D341Med (cell line): ENCODE data around the gene NKAIN2.
"Not testable (repeated sequence)": the region's sequence is repeated elsewhere in the genome, so short reads cannot be mapped to it uniquely, and the experiment has no call there.

Experiments
- DNase-seq: peaks from one replicate; pipeline ENCODE4 v3.0.0; 2012; ENCODE audit warnings: low spot score

Gene NKAIN2

DNA sequence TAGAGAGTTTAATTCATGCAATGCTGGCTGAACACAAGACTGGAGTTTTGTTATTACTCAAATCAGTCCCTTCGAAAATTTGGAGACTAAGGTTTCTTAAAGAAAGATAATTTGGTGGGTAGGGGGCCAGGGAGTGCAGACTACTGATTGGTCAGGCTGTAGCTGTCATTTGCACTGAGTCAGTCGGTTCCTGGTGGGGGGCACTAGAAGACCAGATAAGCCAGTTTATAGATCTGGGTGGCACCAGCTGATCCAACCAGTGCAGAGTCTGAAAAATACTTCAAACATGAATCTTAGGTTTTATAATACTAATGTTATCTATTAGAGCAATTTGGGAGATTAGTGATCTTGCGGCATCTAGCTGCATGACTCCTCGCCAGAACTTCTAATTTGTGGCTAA lies 530.7 kb downstream of the NKAIN2 start:
- no peak for DNase-seq

DNA sequence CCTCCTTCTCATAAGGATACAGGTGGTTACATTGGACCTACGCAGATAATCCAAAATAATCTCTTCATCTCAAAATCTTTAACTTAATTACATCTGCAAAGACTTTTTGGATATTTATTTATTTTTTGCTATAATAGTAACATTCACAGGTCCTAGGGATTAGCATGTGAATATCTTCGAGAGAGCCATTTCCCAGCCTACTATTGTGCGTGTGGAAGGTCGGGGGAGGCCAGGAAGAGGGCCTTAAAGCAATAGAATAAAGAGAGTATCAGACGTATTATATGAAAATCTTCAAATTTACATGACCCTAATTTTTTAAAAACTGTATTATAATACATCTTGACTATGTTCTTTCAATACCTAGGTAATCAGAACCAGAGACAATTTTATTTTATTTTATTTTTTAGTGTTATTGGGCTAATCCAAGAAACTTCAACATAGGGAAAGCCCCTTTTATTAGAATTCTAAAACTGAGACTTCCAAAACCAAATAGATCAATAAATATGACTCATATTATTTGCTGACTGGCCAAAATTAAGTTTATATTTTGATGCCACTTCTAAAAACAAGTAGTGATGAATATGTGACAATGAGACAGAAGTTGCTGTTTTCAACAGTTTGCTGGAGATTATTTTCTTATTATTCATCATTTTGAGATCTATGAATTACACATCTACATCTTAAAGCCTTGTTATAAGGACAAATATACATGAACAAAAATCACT lies 536.1 kb downstream of the NKAIN2 start:
- no peak for DNase-seq

DNA sequence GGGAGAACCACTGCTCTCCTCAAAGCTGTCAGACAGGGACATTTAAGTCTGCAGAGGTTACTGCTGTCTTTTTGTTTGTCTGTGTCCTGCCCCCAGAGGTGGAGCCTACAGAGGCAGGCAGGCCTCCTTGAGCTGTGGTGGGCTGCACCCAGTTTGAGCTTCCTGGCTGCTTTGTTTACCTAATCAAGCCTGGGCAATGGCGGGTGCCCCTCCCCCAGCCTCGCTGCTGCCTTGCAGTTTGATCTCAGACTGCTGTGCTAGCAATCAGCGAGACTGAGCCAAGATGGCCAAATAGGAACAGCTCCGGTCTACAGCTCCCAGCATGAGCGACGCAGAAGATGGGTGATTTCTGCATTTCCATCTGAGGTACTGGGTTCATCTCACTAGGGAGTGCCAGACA lies 544.7 kb downstream of the NKAIN2 start:
- not testable (repeated sequence) for DNase-seq

DNA sequence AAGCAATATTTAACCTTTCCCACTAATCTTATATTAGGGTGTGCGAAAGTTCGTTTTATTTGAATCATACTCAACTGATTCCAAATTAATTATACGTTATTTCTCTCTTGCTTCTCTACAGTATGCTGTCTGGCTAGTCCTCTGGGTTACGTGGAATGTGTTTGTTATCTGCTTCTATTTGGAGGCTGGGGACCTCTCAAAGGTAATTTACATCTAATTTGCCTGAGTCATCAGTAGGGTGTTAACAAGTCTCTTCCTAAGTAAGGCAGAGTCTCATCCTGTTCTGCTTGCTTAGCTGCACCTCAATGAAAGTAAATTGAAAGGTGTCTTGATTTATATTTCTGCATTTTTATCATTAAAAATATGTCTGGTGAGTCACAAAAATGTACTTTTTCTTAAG lies 551.5 kb downstream of the NKAIN2 start:
- no peak for DNase-seq

DNA sequence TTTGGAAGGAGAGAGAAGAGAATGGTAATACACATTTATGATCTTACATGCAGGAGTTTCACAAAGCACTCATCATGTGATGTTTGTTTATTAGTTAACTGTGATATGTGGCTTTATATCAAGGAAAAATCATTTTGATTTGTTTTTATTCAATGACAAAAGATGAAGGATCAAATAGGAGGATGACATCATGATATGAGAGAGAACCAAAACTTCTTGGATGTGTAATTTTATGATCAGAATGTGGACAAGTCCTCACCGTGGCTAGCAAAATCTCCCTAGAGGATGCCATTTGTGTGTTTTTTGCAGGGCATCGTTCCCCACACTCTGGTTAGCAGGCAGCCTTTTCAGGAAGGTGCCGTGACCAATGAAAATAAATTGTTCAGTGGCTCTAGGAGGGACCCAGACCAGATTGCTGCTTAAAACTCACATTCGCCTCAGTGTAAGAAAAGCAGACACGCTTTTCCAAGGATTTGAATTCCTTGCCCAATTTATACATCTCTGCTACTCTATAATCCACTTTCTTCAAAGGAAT lies 552.7 kb downstream of the NKAIN2 start:
- no peak for DNase-seq

DNA sequence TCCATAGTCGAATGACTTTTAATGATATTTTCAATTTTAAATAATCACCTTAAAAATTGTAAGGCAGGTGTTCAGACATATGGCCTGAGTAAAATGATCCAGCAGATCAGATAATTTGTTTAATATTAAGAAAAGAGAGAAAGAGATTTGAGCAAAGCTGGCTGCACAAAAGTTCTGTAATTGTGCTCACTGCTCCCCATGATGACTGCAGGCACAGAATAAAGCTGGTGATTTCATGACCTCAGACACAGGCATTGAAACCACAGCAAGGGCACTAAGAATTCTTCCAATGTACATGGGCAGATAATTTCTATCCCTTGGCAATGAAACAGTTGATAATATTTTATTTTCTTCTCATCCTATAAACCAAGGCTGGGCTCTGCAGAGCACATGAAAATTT lies 553.1 kb downstream of the NKAIN2 start:
- no peak for DNase-seq

DNA sequence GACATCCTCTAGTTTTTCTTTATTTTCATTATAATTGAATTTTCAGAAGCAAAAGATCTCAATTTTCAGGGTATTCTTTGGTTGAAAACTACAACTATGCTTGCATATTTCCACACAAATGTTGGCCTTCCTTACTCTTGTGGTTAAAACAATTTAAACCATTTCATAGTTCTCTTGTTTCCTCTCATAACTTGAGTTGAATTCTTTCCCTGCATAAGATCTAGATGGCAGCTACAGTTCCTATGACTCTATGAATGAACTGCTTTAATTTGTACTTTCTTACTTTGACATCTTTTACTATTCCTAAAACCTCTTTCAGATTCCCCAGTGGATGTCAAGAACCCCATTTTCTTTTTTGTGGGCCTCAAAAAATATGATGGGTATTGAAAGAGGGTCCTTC lies 564.5 kb downstream of the NKAIN2 start:
- DNase-seq = no peak

DNA sequence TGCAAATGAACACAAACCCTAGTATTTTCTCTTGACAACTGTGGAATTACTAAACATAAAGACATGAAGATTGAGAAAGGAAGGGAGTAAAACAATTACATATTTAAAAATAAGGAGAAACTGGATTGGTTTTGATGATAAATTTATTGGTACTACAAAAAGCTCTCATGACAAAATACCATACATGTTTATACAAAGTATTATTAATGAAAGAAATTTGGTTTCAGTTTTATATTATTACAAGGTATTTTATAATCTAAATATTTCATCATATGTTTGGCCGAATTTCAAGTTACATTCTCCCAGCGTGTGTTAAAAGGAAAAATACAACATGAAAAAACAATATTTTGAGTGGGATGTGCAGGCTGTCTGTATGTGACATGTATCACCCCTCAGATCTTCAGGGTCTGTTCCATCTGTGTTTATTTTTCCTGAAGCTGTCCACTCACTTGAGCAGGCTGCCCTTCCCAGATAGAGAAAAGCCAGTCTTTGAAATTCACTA lies 568.4 kb downstream of the NKAIN2 start:
- no peak for DNase-seq

DNA sequence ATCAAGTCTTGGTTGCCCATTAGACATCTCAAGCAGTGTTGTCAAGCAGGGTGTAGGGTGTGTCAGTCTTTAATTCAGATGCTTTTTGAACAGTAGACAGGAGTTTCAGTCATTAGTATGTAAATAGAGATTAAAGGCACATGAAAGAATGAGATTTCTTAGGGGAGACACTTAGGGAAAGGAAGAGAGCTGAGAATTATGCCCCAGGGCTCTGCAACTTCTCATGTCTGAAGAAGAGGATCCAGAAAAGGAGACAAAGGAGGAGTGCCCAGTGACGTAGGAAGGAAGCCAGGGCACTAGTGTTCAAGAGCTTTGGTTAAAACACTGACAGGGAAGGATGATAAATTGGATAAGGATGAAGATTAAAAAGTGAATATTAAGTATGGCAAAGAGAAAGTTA lies 569.7 kb downstream of the NKAIN2 start:
- DNase-seq = no peak

DNA sequence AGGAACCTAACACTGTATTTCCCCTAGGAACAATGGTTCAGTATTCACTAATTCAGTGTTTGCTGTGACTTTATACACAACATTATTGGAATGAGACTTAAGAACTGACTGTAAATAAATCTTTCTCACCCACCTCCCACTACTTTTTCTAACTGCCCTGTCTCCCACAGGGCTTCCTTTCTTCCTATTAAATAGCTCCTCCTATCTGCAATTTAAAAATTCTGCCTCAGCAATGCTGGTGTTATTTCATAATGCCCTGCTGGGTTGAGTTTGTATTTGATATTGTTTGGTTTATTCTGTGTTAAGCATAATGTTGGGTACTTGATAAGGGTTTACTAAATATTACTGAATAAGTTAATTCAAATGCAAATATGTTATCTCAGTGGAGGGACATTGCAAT lies 585.5 kb downstream of the NKAIN2 start:
- DNase-seq = no peak

DNA sequence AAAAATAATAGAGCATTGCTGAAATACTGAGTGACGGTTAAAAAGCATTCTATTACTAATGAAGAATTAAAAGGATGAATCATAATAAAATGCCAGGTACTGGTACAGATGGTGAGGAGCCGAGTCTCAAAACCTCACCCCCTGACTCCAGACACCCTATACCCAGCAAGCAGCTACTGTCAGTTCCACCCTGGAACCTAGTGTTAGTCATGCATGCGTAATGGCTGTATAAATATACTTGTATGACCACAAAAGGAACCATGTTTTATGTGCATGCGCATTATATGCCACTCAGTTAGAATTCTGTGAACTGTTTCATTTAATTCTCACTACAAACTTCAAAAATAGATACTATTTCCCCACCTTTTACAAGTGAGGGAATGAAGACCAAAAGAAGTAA lies 589.9 kb downstream of the NKAIN2 start:
- no peak for DNase-seq

DNA sequence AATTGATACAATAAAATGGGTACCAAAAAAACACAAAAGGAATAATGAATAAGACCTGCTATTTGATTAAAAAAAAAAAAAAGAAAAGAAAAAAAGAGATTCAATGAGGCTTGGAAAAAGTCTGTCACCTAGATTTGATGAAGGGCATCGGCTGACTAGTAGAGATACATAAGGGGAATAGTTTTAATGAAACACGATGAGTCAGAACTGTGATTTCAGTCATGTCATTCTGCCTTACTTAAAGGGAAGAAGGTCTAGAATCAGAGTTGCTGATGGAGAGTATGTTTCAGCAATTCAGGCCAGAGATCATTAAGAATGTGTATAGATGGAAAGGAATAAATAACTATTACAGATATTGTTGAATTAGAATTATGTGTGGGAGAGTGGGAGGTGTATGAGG lies 592.7 kb downstream of the NKAIN2 start:
- DNase-seq = no peak

DNA sequence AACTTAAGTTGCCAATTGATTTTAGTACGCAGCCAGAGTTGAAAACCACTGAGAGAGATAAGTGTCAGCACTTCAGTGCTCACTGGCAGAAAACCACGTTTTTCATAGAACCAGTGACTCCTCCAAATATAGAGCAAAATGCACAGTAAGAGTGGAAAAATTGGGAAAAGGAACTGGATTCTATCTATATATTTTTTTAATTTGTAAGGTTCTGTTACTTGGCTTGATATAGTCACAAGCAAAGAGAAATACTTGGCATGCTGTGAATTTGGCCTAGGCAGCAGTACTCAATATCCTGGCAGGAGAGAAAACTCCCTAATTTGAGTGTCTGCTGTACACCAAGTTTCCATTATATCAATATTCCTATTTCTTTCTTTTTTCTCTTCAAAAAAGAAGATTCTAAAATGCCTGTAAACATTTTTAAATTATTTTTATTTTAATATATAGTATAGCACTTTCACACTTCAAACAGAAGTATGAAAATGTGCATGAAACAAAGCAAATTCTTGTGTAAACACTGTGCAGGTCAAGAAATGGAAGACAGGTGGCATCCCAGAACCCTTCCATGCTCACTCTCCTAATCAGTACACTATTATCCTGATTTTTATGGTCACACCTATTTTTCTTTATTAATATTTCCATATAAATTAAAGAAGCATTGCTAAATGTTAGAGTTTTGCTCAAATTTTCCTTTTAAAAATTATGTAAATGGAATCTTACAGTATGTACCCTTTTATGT lies 596.8 kb downstream of the NKAIN2 start:
- no peak for DNase-seq

DNA sequence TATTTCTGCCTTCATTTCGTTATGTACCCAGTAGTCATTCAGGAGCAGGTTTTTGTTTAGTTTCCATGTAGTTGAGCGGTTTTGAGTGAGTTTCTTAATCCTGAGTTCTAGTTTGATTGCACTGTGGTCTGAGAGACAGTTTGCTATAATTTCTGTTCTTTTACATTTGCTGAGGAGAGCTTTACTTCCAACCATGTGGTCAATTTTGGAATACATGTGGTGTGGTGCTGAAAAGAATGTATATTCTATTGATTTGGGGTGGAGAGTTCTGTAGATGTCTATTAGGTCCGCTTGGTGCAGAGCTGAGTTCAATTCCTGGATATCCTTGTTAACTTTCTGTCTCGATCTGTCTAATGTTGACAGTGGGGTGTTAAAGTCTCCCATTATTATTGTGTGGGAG lies 606.8 kb downstream of the NKAIN2 start:
- not testable (repeated sequence) for DNase-seq

DNA sequence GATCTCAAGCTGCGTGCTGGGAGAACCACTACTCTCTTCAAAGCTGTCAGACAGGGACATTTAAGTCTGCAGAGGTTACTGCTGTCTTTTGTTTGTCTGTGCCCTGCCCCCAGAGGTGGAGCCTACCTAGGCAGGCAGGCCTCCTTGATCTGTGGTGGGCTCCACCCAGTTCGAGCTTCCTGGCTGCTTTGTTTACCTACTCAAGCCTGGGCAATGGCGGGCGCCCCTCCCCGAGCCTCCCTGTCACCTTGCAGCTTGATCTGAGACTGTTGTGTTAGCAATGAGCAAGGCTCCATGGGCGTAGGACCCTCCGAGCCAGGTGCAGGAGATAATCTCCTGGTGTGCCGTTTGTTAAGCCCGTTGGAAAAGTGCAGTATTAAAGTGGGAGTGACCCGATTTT lies 609.0 kb downstream of the NKAIN2 start:
- not testable (repeated sequence) for DNase-seq

DNA sequence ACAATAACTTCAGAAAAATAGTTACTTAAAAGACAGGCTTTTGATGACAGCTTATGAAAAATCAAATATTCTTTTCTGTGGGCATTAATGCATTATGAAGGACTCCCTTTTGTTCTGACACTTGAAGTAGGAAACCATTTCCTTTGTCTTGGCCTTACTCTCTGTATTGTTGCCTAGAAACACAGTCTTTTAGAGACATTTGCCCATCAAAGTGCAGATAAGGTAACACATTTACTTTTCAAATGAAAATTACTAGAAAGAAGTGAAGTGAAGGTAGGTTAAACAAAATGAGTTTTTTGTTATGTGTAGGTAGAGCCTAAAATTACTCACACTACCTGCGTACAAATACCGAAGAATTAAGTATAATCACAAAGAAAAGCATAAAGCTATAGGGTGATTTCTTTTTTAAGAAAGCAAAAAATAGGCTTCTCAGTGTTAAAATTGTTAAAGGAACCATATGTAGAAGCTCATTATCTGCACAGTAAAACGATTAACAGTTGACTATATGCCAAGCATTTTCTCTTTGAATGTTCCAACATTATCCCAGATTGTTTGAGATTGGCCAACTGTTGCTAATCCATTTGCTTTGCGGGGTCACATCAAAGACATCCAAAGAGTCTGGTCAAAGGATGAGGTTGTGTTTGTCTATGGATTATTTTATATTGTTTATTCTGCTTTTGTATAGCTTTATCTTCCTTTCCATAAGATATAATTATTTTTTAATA lies 616.6 kb downstream of the NKAIN2 start:
- no peak for DNase-seq

DNA sequence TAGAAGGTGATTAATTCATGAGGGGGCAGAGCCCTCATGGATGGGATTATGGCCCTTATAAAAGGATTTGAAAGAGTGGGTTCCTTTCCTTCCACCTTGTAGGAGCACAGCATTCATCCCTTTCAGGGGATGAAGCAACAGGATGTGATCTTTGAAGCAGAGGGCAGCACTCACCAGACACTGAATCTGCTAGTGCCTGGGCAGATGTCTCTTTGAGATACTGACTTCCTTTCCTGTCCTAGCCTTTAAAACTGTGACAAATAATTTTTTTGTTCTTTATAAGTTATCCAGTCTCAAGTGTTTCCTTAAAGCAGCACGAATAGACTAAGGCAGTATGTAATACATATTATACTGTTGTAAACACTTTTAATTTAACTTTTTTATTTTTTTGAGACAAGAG lies 620.0 kb downstream of the NKAIN2 start:
- no peak for DNase-seq

DNA sequence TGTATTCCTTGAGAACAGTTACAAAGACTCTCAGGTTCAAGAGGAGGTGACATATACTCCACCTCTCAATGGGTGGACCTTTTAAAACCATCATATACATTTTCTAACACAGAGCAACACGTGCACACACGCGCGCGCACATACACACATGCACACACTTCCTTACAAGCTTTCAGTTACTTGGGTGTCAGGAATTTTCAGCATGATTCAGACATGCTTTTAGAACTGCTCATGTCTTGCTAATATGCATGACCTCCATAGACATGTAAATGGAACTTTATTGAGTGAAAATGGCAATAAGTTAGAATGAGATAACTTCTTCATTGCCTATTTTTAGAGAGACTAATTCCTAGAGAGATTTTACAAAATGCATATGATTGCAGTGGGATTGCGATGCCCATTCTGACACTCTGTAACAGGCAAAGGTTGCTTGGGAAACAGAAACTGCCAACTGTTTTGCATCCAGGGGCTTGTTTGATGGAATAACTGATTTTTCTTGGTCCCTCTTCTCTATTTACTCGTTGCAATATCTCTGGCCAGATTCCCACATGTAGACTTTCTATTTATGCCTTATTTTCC lies 627.2 kb downstream of the NKAIN2 start:
- DNase-seq = no peak

DNA sequence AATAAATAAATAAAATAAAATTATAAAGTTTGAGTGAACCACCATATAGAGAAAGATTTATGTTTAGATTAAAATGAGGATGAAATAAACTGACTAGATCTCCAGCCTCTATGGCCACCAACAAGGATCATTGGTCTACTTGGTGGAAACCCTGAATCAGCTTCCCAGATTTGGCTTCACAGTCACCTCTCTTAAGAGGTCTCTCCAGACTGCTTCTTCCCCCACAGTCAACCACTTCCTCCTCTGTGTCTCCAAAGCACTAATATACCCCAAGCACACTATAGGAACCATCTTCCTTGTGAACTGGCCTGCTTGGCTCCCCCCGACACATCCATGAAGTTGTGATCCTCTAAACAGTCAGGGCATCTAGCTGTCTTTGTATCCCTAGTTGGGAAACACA lies 629.0 kb downstream of the NKAIN2 start:
- DNase-seq = no peak

DNA sequence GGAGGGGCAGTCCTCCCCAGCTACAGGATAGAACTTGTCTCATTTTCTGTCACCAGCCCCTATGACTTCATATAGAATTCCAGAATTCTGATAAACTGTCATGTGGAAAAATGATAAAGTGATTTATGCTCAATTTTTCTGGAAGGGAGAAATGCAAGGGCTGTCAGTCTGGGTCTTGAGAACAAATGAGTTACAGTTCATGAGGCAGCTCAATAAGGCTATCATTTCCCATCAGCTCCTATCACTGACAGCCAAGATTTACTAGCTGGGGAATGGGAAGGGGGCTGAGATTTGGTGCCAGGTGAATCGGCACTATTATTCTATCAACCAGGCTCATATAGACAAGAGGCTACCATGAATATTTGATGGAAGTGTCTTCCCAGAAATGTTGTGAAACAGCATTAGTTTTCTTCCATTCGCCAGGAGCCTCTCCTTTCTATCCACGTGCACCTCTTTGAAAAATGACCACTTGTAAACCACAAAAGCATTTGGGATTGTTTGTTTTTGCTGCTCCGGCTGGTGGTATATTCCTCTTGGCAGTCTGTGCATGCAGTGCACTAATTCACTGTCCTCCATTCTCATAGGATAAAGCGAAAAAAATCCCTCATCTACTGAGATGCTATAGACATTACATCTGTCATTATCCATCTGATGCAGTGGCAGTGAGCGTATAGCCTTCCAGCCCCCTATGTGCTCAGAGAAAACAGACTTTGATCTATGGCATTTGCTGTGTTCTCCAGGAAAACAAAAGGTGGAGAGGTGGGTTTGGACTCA lies 629.9 kb downstream of the NKAIN2 start:
- no peak for DNase-seq

DNA sequence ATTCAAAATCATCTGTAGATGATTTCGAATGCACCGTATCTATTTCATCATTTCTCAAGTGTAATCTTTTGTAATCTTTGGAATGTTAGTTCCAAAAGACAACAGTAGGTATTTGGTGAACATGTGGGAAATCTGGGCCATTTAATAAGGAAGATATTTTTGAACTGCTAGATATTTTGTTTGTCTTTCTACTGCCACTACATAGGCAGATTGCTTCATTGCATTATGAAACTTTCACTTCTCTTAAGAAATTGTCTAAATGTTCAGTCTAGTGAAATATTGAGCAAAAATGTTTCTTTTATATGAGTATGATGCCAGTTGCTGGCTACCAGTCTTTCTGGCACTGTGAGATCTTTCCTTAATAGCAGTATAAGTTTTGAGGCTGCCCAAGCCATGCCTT lies 630.8 kb downstream of the NKAIN2 start:
- no peak for DNase-seq

DNA sequence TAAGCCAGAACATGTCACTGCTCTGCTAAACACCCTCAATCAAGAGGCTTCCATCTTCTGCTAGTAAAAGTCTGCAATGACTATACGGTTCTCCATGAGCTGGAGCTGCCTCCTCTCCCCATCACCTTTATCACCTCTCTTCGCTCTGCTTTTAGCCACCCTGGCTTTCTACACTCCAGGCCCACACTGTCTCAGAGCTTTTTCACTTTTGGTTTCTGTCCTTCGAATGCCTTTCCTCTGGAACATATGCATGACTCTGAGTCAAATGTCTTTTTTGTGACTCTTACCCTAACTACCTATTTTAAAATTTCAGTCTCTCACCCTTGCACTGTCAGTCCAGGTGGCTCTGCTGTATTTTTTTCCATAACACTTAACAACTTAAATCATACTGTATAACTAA lies 633.1 kb downstream of the NKAIN2 start:
- DNase-seq = no peak
